Testis (tissue), 2 donors: ENCODE data around the gene ADAM12.

Source experiments
- POLR2A ChIP-seq: fragments of 450-650 bp; IDR thresholded peaks from one replicate; pipeline ENCODE4 v1.6.1; 2017; ENCODE audit warnings: antibody characterized with exemption, mild to moderate bottlenecking, moderate library complexity
- TF ChIP-seq, protein P1 (sequence below), 3 experiments: fragments of 450-650 bp in 2 of 3; fragments of 200-600 bp in 1 of 3; sonication (generic) in 1 of 3; IDR thresholded peaks; one replicate each; pipeline ENCODE4 v1.5.1; 2016 to 2019; ENCODE audit warnings: antibody characterized with exemption in 3 of 3, mild to moderate bottlenecking in 2 of 3, moderate library complexity in 1 of 3

DNA sequence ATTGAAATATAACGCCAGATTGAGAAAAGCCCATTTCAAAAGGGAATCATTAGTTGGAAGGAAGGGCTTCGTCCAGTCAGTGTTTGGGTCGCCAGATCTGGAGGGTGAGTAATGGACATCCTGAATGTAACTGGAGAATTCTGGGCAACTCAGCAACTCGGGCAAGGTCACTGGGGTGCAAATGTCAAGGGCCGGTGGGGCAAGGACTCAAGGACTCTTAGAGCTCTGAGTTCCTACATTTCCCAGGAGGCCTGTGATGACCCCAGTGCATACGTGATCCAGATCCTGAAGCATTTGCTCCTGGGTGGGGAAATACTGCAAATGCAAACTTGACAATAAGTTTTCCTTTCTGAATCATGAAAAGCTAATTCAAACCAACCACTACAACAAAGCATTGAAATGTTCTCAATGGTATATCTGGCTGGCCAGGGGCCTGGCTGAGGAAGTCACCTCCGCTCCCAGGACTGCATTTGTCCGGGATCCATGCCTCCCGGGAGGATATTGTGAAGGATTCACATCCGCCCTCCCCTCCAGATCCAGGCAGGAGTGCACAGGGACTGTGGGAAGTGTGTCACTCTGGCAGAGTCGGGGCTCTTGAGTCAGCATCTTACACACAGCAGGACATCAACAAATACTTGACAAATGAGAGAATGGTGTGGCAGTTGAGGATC is 327.9 kb downstream of the ADAM12 start:
- TF ChIP-seq, protein P1, sequence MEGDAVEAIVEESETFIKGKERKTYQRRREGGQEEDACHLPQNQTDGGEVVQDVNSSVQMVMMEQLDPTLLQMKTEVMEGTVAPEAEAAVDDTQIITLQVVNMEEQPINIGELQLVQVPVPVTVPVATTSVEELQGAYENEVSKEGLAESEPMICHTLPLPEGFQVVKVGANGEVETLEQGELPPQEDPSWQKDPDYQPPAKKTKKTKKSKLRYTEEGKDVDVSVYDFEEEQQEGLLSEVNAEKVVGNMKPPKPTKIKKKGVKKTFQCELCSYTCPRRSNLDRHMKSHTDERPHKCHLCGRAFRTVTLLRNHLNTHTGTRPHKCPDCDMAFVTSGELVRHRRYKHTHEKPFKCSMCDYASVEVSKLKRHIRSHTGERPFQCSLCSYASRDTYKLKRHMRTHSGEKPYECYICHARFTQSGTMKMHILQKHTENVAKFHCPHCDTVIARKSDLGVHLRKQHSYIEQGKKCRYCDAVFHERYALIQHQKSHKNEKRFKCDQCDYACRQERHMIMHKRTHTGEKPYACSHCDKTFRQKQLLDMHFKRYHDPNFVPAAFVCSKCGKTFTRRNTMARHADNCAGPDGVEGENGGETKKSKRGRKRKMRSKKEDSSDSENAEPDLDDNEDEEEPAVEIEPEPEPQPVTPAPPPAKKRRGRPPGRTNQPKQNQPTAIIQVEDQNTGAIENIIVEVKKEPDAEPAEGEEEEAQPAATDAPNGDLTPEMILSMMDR (IDR thresholded peaks at IDR 0.05): no peak
- TF ChIP-seq POLR2A: no peak
